GM21526 (cell line): ENCODE results near the gene VAMP8.
A peak's percentile ranks its signal among the peaks of the same experiment; 100 is the strongest.
"Not testable (repeated sequence)": the region's sequence is repeated elsewhere in the genome, so short reads cannot be mapped to it uniquely, and the experiment has no call there.

Source experiments
- ATAC-seq: cut with Tn5 transposase; IDR thresholded peaks from one replicate; pipeline ENCODE4 v1.9.1; 2021; ENCODE audit warnings: moderate library complexity; ENCODE audit not compliant: unreplicated experiment, low FRiP score

Gene VAMP8

GRCh38 chr2:85596026-85596333 is 18.6 kb downstream of the VAMP8 start:
- ATAC-seq = no peak

GRCh38 chr2:85596486-85597143 is 19.2 kb downstream of the VAMP8 start:
- no peak for ATAC-seq

- no peak for ATAC-seq
Observed at GRCh38 chr2:85597241-85597640, 19.9 kb downstream of the VAMP8 start.

GRCh38 chr2:85598594-85599340 is 21.4 kb downstream of the VAMP8 start:
- no peak for ATAC-seq

- no peak for ATAC-seq
Observed at GRCh38 chr2:85599468-85600234, 22.3 kb downstream of the VAMP8 start.

GRCh38 chr2:85600235-85600575 is 22.8 kb downstream of the VAMP8 start:
- no peak for ATAC-seq

GRCh38 chr2:85600951-85601770 is 23.8 kb downstream of the VAMP8 start:
- ATAC-seq = no peak

- peak; percentile 31 for ATAC-seq
Observed at GRCh38 chr2:85601771-85602475, 24.5 kb downstream of the VAMP8 start.

GRCh38 chr2:85602476-85603234 is 25.3 kb downstream of the VAMP8 start, which contains the start of gene TMEM150A:
TMEM150A (minus strand) TSS chr2:85602698; CDS start chr2:85601948, 750 bp downstream.
- peak; percentile 88 for ATAC-seq

- ATAC-seq = not testable (repeated sequence)
Observed at GRCh38 chr2:85604133-85604444, 26.7 kb downstream of the VAMP8 start.

- ATAC-seq = no peak
Observed at GRCh38 chr2:85604568-85605339, 27.4 kb downstream of the VAMP8 start.

GRCh38 chr2:85605406-85606115 is 28.2 kb downstream of the VAMP8 start:
- ATAC-seq = no peak

- no peak for ATAC-seq
Observed at GRCh38 chr2:85606116-85606455, 28.7 kb downstream of the VAMP8 start.

- ATAC-seq = no peak
Observed at GRCh38 chr2:85607268-85608215, 30.2 kb downstream of the VAMP8 start.

GRCh38 chr2:85611217-85611704 is 33.9 kb downstream of the VAMP8 start:
- no peak for ATAC-seq

- ATAC-seq = peak; percentile 60
Observed at GRCh38 chr2:85611705-85612587, 34.6 kb downstream of the VAMP8 start, which contains the start of gene C2orf68. C2orf68 (minus strand) TSS chr2:85612066; CDS start chr2:85611984, 82 bp downstream.
